CD14-positive monocyte (primary cell): ENCODE measurements around the gene SMYD3. TPM values are rescaled to one million over a fixed set of nuclear protein-coding genes. Genes with fewer than 3 reads are reported as not detected.

Experiments
- DNase-seq, 3 donors: peaks; one replicate each; pipeline ENCODE4 v3.0.0-alpha.2; 2011 to 2022
- H2AFZ ChIP-seq: 2 replicates; pipeline ENCODE4 v1.6.0; 2012; ENCODE audit warnings: mild to moderate bottlenecking, low read depth, low read length, inconsistent platforms; ENCODE audit not compliant: insufficient read depth, poor library complexity, severe bottlenecking
- H3K27ac ChIP-seq, 2 donors: 1 replicate in 1 of 2; 2 replicates in 1 of 2; pipeline ENCODE4 v1.5.1; 2012 to 2013; ENCODE audit warnings: low read length in 2 of 2, control low read depth in 1 of 2, inconsistent platforms in 1 of 2, low read depth in 1 of 2, mild to moderate bottlenecking in 1 of 2
- H3K27me3 ChIP-seq, 2 donors: one replicate each; pipeline versions ENCODE4 v1.6.0 to v1.6.1; 2011 to 2013; ENCODE audit warnings: low read length in 2 of 2; ENCODE audit not compliant: control insufficient read depth in 2 of 2, insufficient read depth in 2 of 2
- H3K36me3 ChIP-seq, 2 donors: replicated peaks in 1 of 2; 1 replicate in 1 of 2; 2 replicates in 1 of 2; pipeline versions ENCODE4 v1.5.1 to v1.6.1; 2012 to 2013; ENCODE audit warnings: low read length in 2 of 2, control low read depth in 1 of 2, inconsistent platforms in 1 of 2, mild to moderate bottlenecking in 1 of 2; ENCODE audit not compliant: insufficient read depth in 2 of 2, control insufficient read depth in 1 of 2
- H3K4me1 ChIP-seq, 2 donors: 1 replicate in 1 of 2; 2 replicates in 1 of 2; pipeline versions ENCODE4 v1.5.1 to v1.6.1; 2012 to 2013; ENCODE audit warnings: low read length in 2 of 2, control low read depth in 1 of 2, inconsistent platforms in 1 of 2, mild to moderate bottlenecking in 1 of 2, moderate library complexity in 1 of 2; ENCODE audit not compliant: insufficient read depth in 2 of 2, control insufficient read depth in 1 of 2
- H3K4me2 ChIP-seq: replicated peaks from 2 replicates; pipeline ENCODE3; 2012; ENCODE audit warnings: low read length, moderate library complexity, mild to moderate bottlenecking; ENCODE audit not compliant: poor library complexity, severe bottlenecking; ENCODE audit errors: extremely low read depth
- H3K4me3 ChIP-seq, 3 experiments: fragments of 200-600 bp in 1 of 3; sonication (generic) in 1 of 3; replicated peaks in 1 of 3; 1 replicate in 2 of 3; 2 replicates in 1 of 3; pipeline ENCODE4 v1.5.1; 2011 to 2013; ENCODE audit warnings: low read length in 3 of 3, mild to moderate bottlenecking in 3 of 3, control low read depth in 2 of 3, low read depth in 2 of 3, inconsistent platforms in 1 of 3, moderate library complexity in 1 of 3
- H3K79me2 ChIP-seq: 2 replicates; pipeline ENCODE4 v1.6.0; 2012; ENCODE audit warnings: mild to moderate bottlenecking, control low read depth, inconsistent platforms, low read length, moderate library complexity; ENCODE audit not compliant: insufficient read depth
- H3K9ac ChIP-seq: 2 replicates; pipeline ENCODE4 v1.6.0; 2017; ENCODE audit warnings: low read length, mild to moderate bottlenecking; ENCODE audit not compliant: insufficient read depth, poor library complexity, severe bottlenecking
- H3K9me3 ChIP-seq, 2 donors: replicated peaks in 1 of 2; 1 replicate in 1 of 2; 2 replicates in 1 of 2; pipeline versions ENCODE4 v1.5.1 to v1.6.1; 2012 to 2013; ENCODE audit warnings: low read length in 2 of 2, control low read depth in 1 of 2; ENCODE audit not compliant: control insufficient read depth in 1 of 2, insufficient read depth in 1 of 2
- H4K20me1 ChIP-seq: 2 replicates; pipeline ENCODE4 v1.6.0; 2012; ENCODE audit warnings: mild to moderate bottlenecking, low read length, control low read depth, moderate library complexity; ENCODE audit not compliant: insufficient read depth
- H3K27ac Mint-ChIP-seq, 7 donors: one replicate each; pipeline ENCODE4 v1.8.0; 2020; ENCODE audit warnings: mild to moderate bottlenecking in 7 of 7, mixed read lengths in 7 of 7, moderate library complexity in 6 of 7, inconsistent platforms in 2 of 7
- H3K27me3 Mint-ChIP-seq, 3 donors: one replicate each; pipeline ENCODE4 v1.8.0; 2021 to 2022; ENCODE audit warnings: low read depth in 3 of 3, mild to moderate bottlenecking in 3 of 3, mixed read lengths in 3 of 3, moderate library complexity in 3 of 3, inconsistent platforms in 1 of 3
- H3K36me3 Mint-ChIP-seq, 2 donors: one replicate each; pipeline ENCODE4 v1.8.0; 2020; ENCODE audit warnings: mixed read lengths in 2 of 2, inconsistent platforms in 1 of 2, mild to moderate bottlenecking in 1 of 2
- H3K4me1 Mint-ChIP-seq: one replicate; pipeline ENCODE4 v1.8.0; 2020; ENCODE audit warnings: mild to moderate bottlenecking, mixed read lengths
- H3K4me3 Mint-ChIP-seq, 2 donors: one replicate each; pipeline ENCODE4 v1.8.0; 2020; ENCODE audit warnings: mild to moderate bottlenecking in 2 of 2, mixed read lengths in 2 of 2, moderate library complexity in 1 of 2
- H3K9me3 Mint-ChIP-seq, 7 donors: one replicate each; pipeline ENCODE4 v1.8.0; 2020 to 2022; ENCODE audit warnings: mixed read lengths in 7 of 7, mild to moderate bottlenecking in 6 of 7, moderate library complexity in 6 of 7, inconsistent platforms in 2 of 7
- WGBS: methylation state at CpG from one replicate; pipeline ENCODE4 v1.1.5; 2013; ENCODE audit warnings: missing lambda C conversion rate; ENCODE audit not compliant: insufficient coverage; 5-methylcytosine and 5-hydroxymethylcytosine counted together
- intact Hi-C, 2 donors: fragments of 100-400 bp; cut with micrococcal nuclease; formaldehyde crosslinking; loops; one replicate each; pipeline versions ENCODE4 v1.15.0 to v1.15.1; 2023
- polyA plus RNA-seq, 3 donors: library from polyadenylated mRNA; depleted of rRNA in 1 of 3; unstranded in 2 of 3; stranded (reverse) in 1 of 3; fragments of 300-500 nt in 2 of 3; fragments of >200 nt in 1 of 3; fragmentation: Illumina TruSeq in 2 of 3; gene quantifications; 1 replicate in 2 of 3; 2 replicates in 1 of 3; pipeline ENCODE4 v1.2.3, GENCODE V29; 2012 to 2021
- TF ChIP-seq, protein P1 (sequence below): fragments of 200-600 bp; IDR thresholded peaks from one replicate; pipeline ENCODE4 v1.8.0; 2022; ENCODE audit warnings: antibody characterized with exemption, mild to moderate bottlenecking

Gene SMYD3
- polyA plus RNA-seq, 3 donors = 2.7 to 8.4 (median 4.0) TPM

- no peak overlapping the region for H3K27ac ChIP-seq
- intact Hi-C loops = no loop called here
- H3K27ac Mint-ChIP-seq = peak overlapping the region in 1 of 7 donors; percentile 38
- H3K9ac ChIP-seq = no peak overlapping the region
- peaks cover 14 to 27% of the 10 kb centered on the region in 2 donors for H3K4me1 ChIP-seq
- H3K36me3 ChIP-seq = no peaks in the 10 kb centered on the region
- no peaks in the 10 kb centered on the region for H3K27me3 Mint-ChIP-seq
- TF ChIP-seq, protein P1, sequence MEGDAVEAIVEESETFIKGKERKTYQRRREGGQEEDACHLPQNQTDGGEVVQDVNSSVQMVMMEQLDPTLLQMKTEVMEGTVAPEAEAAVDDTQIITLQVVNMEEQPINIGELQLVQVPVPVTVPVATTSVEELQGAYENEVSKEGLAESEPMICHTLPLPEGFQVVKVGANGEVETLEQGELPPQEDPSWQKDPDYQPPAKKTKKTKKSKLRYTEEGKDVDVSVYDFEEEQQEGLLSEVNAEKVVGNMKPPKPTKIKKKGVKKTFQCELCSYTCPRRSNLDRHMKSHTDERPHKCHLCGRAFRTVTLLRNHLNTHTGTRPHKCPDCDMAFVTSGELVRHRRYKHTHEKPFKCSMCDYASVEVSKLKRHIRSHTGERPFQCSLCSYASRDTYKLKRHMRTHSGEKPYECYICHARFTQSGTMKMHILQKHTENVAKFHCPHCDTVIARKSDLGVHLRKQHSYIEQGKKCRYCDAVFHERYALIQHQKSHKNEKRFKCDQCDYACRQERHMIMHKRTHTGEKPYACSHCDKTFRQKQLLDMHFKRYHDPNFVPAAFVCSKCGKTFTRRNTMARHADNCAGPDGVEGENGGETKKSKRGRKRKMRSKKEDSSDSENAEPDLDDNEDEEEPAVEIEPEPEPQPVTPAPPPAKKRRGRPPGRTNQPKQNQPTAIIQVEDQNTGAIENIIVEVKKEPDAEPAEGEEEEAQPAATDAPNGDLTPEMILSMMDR = no peak
- H3K79me2 ChIP-seq = no peaks in the 10 kb centered on the region
- H4K20me1 ChIP-seq = no peaks in the 10 kb centered on the region
- WGBS = 64% methylated on average over 6 of the region's 9 CpGs
- no peak overlapping the region for H3K4me3 Mint-ChIP-seq
- peaks cover 0 to 6% of the 10 kb centered on the region in 2 donors for H3K9me3 ChIP-seq
- no peaks in the 10 kb centered on the region for H3K27me3 ChIP-seq
- H3K36me3 Mint-ChIP-seq = peaks cover 3 to 5% of the 10 kb centered on the region in 2 donors
- DNase-seq = no peak
- H3K4me1 Mint-ChIP-seq = peaks cover 40% of the 10 kb centered on the region
- H2AFZ ChIP-seq = peak overlapping the region; percentile 44
- H3K4me3 ChIP-seq = no peak overlapping the region
- H3K9me3 Mint-ChIP-seq = peaks cover 0 to 3% (median 0%) of the 10 kb centered on the region in 7 donors
- H3K4me2 ChIP-seq = no peak overlapping the region
These were observed 392.7 kb downstream of the SMYD3 start for GRCh38 chr1:246114369-246114768.

DNA sequence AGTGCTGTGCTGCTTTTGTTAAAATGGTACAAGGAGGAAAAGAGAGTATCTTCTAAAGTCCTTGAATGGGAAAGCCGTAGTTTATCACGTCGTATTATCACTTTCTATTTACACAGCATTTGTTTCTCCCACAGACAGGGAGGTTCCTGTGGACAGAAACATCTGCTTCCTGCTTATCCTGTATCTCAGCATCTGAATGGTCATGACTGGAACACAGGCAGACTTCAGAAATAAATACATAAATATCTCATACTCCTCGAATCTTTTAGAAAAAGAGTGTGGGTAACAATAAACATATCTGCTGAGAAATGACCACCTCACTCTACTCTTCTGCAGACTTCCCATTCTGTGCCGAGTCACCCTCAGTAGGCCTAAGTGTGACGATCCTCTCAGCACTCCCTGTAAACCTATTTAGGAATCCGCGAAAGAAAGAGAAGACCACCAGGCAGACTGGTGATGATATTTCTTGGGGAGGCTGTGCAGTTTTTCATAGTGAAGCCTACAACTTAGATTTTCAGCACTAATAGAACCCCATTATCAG is 393.5 kb downstream of the SMYD3 start:
- Mint-ChIP-seq H3K9me3 (peaks cover 0 to 3% (median 0%) of the 10 kb centered on the region in 7 donors), H3K27me3 (peaks cover 0 to 2% (median 0%) of the 10 kb centered on the region in 3 donors), H3K27ac (peak overlapping the region in 2 of 7 donors; percentile 37 to 56), H3K4me3 (peak overlapping the region; percentile 52 to 73), H3K4me1 (peaks cover 44% of the 10 kb centered on the region), H3K36me3 (peaks cover 3 to 5% of the 10 kb centered on the region in 2 donors)
- Histone ChIP-seq H3K36me3 (no peaks in the 10 kb centered on the region), H3K9ac (no peak overlapping the region), H4K20me1 (no peaks in the 10 kb centered on the region), H3K27me3 (no peaks in the 10 kb centered on the region), H3K79me2 (no peaks in the 10 kb centered on the region), H3K4me1 (peaks cover 15 to 27% of the 10 kb centered on the region in 2 donors), H2AFZ (peak overlapping the region; percentile 44), H3K27ac (no peak overlapping the region), H3K9me3 (peaks cover 0 to 6% of the 10 kb centered on the region in 2 donors), H3K4me2 (peak overlapping the region; percentile 52), H3K4me3 (peak overlapping the region in 2 of 3 experiments; percentile 19 to 59)
- WGBS = 0% methylated on average over 2 of the region's 8 CpGs
- TF ChIP-seq, protein P1 = no peak
- intact Hi-C loops = no loop called here
- DNase-seq = no peak
